ENCODE measurements around the gene TMIE. TPM values are rescaled to one million over a fixed set of nuclear protein-coding genes. Genes with fewer than 3 reads are reported as not detected.

Gene TMIE
- total RNA-seq, 2 donors from 2014 or later = not detected

DNA sequence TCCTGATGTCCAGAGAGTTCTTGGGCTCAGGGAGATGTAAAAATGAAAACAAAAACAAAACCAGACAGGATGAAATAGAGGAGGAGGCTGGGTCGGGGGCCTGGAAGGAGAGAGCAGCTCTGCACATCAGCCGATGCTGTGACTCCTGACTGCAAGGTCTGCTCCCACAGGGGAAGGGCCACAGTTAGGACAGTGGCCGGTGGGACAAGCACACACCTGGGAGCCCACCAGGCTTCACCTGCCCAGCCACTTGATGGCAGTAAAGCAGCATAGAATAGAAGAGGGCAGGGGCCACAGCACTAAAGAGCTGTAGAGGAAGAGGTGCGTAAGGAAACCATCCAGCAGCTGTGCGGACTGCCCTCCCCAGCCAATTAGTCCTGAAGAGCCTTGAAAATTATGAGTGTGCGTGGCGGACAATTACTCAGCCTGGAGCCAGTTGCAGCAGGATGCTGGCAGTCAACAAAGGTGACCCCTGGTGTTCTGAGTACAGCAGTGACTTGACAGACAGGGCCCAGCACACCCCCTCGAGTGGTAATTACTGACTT is 37.5 kb upstream of the TMIE start:
- no peak for DNase-seq
- no peaks in the 10 kb centered on the region for H3K9me3 ChIP-seq
- no peak overlapping the region for H3K27ac ChIP-seq
- no peaks in the 10 kb centered on the region for H3K27me3 ChIP-seq
- no peak for ATAC-seq
- intact Hi-C loops (cut with DNase I) = no loop called here
- TF ChIP-seq POLR2A (IDR thresholded peaks at IDR 0.05) = no peak
- TF ChIP-seq, protein P1, sequence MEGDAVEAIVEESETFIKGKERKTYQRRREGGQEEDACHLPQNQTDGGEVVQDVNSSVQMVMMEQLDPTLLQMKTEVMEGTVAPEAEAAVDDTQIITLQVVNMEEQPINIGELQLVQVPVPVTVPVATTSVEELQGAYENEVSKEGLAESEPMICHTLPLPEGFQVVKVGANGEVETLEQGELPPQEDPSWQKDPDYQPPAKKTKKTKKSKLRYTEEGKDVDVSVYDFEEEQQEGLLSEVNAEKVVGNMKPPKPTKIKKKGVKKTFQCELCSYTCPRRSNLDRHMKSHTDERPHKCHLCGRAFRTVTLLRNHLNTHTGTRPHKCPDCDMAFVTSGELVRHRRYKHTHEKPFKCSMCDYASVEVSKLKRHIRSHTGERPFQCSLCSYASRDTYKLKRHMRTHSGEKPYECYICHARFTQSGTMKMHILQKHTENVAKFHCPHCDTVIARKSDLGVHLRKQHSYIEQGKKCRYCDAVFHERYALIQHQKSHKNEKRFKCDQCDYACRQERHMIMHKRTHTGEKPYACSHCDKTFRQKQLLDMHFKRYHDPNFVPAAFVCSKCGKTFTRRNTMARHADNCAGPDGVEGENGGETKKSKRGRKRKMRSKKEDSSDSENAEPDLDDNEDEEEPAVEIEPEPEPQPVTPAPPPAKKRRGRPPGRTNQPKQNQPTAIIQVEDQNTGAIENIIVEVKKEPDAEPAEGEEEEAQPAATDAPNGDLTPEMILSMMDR (IDR thresholded peaks at IDR 0.05) = no peak
- H3K36me3 ChIP-seq (replicated peaks in 1 of 2; ENCODE audit: insufficient read depth in 1 of 2, low read depth in 2 of 2) = no peaks in the 10 kb centered on the region
- H3K4me1 ChIP-seq = peaks cover 15% of the 10 kb centered on the region
- WGBS, 2 donors = 69 to 83% methylated on average over 8 of the region's 8 CpGs
- no peak overlapping the region for H3K4me3 ChIP-seq

DNA sequence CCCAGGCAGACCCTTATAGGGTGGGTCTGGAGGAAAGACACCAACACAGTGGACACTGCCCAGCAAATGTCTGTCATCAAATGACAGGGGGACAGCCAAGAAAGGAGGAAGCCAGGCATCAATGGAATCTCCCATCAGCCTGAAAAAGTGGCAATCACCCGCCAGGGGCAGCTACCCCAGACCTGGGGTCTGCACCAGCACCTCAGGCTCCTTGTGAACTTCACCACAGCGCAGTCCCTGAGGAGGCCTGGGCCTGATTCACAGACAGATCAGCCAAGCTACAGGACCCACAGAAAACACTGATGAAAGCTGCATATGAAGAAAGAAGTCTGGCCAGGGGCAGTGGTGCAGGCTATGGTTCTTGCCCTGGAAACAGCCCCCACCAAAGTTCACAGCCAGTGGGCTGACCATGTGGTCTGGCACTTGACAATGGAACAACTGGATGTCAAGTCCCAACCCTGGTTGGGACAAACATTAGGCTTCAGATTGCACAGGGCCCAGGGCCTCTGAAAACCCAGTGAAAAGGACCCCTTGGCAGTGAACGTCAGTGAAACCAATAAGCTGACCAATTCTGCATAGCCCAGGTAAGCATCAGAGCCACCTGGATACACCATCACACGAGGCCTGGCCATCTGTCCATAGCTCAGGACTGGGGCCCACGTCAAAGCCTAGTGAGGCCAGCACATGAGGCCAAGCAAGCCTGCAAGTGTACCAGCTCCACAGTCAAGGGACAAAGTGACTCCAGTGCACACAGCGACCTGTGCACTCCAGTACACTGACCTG is 36.8 kb upstream of the TMIE start:
- Histone ChIP-seq H3K36me3 (replicated peaks in 1 of 2; ENCODE audit: insufficient read depth in 1 of 2, low read depth in 2 of 2) (no peaks in the 10 kb centered on the region), H3K4me3 (no peak overlapping the region), H3K27ac (no peak overlapping the region), H3K9me3 (no peaks in the 10 kb centered on the region), H3K27me3 (no peaks in the 10 kb centered on the region), H3K4me1 (peaks cover 15% of the 10 kb centered on the region)
- 83 to 95% methylated on average over 4 to 6 of the region's 6 CpGs for WGBS, 2 donors
- intact Hi-C loops (cut with DNase I) = no loop called here
- ATAC-seq (no peak), DNase-seq (no peak)
- TF ChIP-seq, protein P1 (IDR thresholded peaks at IDR 0.05) = no peak
- TF ChIP-seq POLR2A (IDR thresholded peaks at IDR 0.05) = no peak

DNA sequence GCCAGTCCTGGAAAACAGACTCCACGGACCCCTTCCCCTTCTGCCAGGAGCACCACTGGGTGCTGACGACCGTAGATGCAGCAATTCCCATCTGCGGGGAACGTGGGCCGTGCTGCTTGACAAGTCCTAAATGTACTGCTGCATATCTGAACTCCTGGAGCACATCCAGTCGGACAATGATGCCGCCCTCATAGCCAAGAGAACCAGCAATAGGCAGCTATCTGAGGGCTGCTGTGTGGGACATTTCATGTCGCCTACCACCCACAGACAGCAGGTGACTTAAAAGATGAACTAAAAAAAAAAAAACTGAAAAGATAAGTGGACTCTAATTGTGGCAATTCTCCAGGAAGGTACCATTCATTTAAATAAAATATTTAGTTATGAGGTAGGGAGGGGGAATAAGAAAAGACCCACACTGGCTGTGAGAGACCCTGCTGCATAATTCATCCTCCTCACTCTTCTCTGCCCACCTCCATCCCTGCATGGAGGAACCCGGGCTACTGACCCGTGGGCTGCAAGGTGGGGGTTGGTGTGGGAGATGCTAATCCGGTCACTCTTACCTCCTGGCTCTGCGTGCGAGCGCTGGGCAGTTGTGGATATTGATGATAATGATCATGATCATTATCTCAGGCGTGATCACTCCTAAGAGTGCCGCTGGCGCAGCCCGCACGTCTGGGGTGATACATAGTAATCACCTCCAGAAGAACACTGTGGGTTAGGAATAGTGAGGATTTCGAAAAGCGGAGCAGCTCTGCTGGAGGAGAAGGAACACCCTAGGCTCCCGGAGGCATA is 36.0 kb upstream of the TMIE start:
- DNase-seq = no peak
- WGBS, 2 donors = 74 to 80% methylated on average over 19 to 23 of the region's 23 CpGs
- H3K9me3 ChIP-seq = no peaks in the 10 kb centered on the region
- TF ChIP-seq, protein P1 (IDR thresholded peaks at IDR 0.05) = no peak
- TF ChIP-seq POLR2A (IDR thresholded peaks at IDR 0.05) = no peak
- H3K4me1 ChIP-seq = peaks cover 15% of the 10 kb centered on the region
- H3K36me3 ChIP-seq (replicated peaks in 1 of 2; ENCODE audit: insufficient read depth in 1 of 2, low read depth in 2 of 2) = no peaks in the 10 kb centered on the region
- no peak overlapping the region for H3K27ac ChIP-seq
- intact Hi-C loops (cut with DNase I) = no loop called here
- no peaks in the 10 kb centered on the region for H3K27me3 ChIP-seq
- H3K4me3 ChIP-seq = no peak overlapping the region
- no peak for ATAC-seq

DNA sequence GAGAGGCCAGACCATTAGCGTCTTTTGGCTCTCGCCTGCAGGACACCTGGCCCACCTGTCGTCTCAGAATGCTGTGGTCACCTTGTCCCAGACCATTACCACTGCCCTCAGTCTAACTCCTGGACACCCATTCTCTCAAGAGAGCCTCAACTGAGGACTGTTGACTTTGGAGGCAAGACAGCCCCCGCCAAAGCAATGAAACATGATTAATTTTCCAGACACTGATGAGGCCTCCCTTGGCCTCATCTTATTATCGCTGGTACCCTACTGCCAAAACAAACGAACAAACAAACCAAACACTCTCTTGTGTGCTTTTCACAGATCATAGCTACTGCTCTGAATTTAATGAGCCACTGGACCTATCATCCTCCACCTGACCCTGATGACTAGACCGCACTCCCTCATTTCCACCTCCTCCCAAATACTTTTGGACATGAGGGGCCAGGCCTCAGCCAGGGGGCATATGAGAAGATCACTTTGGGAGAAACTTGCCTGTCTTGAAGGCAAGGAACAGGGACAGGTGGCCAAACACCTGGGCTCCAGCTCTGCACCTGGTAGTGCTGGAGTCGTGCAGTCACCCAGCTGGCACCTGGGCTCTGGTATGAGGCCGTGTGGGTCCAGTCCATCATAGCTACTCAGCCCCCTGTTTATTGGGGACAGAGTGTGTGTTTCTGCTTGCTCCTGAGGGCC is 35.3 kb upstream of the TMIE start:
- 31 to 51% methylated on average over 4 to 9 of the region's 9 CpGs for WGBS, 2 donors
- TF ChIP-seq POLR2A (IDR thresholded peaks at IDR 0.05) = no peak
- TF ChIP-seq, protein P1 (IDR thresholded peaks at IDR 0.05) = no peak
- intact Hi-C loops (cut with DNase I) = no loop called here

More for the DNA sequence above, 35.3 kb upstream of the TMIE start:
- Histone ChIP-seq H3K27ac (no peak overlapping the region), H3K4me3 (no peak overlapping the region), H3K36me3 (replicated peaks in 1 of 2; ENCODE audit: insufficient read depth in 1 of 2, low read depth in 2 of 2) (no peaks in the 10 kb centered on the region), H3K4me1 (peaks cover 15% of the 10 kb centered on the region), H3K9me3 (no peaks in the 10 kb centered on the region), H3K27me3 (no peaks in the 10 kb centered on the region)
- DNase-seq (peak in 2 of 4 donors; percentile 19 to 29), ATAC-seq (peak; percentile 25)
